GM19468 (cell line): ENCODE results near the gene TGM4.

Source experiments
- ATAC-seq: cut with Tn5 transposase; IDR thresholded peaks from one replicate; pipeline ENCODE4 v1.9.1; 2021; ENCODE audit warnings: mild to moderate bottlenecking, moderate library complexity, moderate number of reproducible peaks; ENCODE audit not compliant: unreplicated experiment; ENCODE audit errors: extremely low read depth

Gene TGM4

DNA sequence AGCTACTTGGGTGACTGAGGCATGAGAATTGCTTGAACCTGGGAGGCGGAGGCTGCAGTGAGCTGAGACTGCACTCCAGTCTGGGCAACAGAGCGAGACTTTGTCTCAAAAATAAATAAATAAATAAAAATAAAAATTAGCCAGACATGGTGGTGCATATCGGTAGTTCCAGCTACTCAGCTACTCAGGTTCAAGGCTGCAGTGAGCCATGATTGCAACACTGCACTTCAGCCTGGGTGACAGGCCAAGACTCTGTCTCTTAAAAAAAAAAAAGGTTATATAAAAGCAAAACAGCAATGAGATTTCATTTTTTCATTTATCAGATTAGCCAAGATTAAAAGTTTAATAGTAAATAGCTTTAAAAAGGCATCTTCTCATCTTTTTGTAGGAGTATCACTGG is 2.9 kb downstream of the TGM4 start:
- no peak for ATAC-seq

GRCh38 chr3:44880284-44880683 is 5.9 kb downstream of the TGM4 start:
- no peak for ATAC-seq

- no peak for ATAC-seq
Measured at GRCh38 chr3:44883213-44883955, 9.0 kb downstream of the TGM4 start.

DNA sequence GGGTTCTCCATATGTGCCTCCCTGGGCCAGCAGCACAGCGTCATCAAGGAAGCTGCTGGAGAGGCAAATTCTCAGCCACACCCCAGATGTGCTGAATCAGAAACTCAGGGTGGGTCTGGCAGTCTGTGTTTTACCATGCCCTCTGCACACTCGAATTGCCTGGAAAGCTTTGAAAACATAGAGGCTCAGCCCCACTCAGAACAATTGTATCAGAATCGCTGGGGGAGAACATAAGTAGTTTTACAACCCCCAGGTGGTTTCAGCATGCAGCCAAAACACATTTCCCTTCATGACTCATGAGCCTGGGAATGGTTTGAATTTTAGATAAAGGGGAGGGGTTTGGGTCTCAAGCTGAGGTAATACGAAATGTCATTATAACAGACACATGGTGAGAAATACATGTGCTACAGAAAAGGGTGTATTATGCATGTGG is 9.6 kb downstream of the TGM4 start:
- ATAC-seq: no peak

DNA sequence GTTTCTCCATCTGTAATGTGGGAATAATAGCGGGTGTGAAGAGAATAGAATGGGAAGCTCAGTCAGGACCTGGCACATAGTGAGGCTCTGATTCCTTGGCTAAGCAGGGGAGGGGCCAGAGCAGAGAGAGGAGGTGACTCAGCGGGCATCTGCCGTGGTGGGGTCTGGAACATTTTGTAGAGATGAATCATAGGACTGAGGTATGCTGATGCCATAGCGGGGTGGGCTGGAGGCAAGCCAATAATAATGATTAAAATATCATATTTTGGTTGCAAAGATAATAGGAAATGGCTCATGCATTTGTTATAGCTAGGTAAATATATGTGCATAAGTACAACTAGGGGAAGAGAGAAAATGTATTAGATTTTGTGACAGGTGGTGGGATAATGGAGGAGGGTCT is 11.2 kb downstream of the TGM4 start:
- ATAC-seq: no peak

DNA sequence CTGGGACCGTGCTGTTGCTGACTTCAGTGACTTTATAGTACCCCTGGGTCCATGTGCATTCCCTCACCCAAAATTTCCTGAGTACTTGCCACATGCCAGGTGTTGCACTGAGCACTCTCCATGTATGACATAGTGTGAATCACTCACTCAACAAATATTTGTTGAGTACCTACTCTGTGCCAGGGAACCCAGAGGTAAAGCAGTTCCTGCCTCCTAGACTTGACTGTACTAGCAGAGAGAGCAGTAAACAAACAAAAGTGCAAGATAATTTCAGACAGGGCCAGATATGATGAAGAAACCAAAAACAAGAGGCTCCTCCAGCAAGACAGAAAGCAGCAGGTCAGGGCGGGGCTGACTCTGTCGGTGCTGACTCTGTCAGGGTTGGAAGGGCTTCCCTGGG is 12.2 kb downstream of the TGM4 start:
- ATAC-seq: no peak

- no peak for ATAC-seq
Measured at GRCh38 chr3:44887101-44887500, 12.7 kb downstream of the TGM4 start.

GRCh38 chr3:44890258-44890657 is 15.8 kb downstream of the TGM4 start:
- no peak for ATAC-seq

GRCh38 chr3:44890852-44891251 is 16.4 kb downstream of the TGM4 start:
- no peak for ATAC-seq

DNA sequence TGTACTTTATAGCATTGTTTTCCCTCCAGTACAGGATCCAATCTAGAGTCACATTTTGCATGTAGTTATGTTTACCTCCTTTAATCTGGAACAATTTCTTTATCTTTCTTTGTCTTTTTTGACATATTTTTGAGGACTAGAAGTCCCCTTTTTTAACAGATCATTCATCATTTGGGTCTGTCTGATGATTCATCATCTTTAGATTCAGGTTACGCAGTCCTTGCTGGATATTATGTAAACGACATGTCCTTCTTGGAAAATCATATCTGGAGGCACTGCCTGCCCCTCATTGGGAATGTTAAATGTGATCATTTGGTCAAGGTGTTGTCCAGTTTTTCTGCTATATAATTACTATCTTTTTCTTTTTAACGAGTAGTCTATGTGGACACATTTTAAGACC is 18.3 kb downstream of the TGM4 start:
- ATAC-seq: no peak

GRCh38 chr3:44893097-44893496 is 18.7 kb downstream of the TGM4 start:
- no peak for ATAC-seq

GRCh38 chr3:44894485-44894884 is 20.1 kb downstream of the TGM4 start:
- ATAC-seq: no peak

- ATAC-seq: no peak
Measured at GRCh38 chr3:44896440-44896839, 22.0 kb downstream of the TGM4 start.

GRCh38 chr3:44899683-44900367 is 25.4 kb downstream of the TGM4 start:
- no peak for ATAC-seq

DNA sequence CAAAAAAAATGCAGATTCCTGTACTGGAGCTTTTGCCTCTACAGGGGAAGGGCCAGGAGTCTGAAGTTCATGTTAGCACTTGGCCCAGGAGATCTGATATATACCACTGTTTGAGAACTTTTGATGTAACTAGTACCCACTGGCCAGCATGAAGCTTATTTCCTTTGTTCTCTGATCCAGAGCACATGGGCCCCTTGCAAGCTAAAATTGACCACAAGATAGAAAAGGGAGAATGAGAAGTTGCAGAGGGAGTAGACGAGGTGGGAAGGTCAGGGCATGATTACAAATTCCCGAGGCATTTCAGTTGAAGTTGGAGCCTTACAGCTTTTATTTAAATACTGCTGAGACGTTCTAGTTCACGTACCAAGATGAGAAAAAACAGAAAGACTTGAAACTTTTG is 28.2 kb downstream of the TGM4 start:
- no peak for ATAC-seq

GRCh38 chr3:44903314-44903713 is 28.9 kb downstream of the TGM4 start:
- no peak for ATAC-seq

GRCh38 chr3:44903751-44904150 is 29.3 kb downstream of the TGM4 start:
- ATAC-seq: no peak

DNA sequence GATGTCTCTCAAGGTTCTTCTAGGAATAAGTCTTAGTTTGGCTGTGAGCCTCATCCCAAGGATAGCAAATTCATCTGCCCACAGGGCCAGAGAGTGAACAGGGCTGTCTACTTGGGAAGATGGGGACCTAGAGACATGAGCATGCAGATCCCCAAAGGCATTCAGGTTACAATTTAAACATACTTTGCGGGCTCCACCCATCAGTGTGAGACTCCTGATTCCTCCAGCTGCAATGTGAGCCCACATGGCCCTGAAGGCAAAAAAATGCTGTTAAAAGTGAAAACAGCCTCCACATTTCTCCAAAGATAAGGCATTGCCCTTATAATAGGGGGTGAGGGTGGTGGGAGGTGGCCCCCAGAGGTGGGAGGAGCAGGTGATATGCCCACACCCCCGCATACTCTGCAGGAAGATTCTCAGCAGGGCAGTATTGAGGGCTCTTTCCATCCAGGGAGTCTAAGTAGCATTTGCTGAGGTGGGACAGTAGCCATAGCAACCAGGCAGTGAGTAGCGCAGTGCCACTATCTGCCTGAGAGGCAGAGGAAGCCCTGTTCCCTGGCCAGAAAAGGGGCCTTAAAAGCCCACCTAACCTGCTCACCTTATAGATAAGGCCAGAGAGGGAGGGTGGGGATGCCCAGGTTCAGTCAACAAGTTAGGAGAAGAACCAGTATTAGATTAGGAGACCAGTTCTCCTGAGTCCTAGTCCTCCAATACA is 31.2 kb downstream of the TGM4 start:
- ATAC-seq: no peak

- no peak for ATAC-seq
Measured at GRCh38 chr3:44906997-44907396, 32.6 kb downstream of the TGM4 start.

DNA sequence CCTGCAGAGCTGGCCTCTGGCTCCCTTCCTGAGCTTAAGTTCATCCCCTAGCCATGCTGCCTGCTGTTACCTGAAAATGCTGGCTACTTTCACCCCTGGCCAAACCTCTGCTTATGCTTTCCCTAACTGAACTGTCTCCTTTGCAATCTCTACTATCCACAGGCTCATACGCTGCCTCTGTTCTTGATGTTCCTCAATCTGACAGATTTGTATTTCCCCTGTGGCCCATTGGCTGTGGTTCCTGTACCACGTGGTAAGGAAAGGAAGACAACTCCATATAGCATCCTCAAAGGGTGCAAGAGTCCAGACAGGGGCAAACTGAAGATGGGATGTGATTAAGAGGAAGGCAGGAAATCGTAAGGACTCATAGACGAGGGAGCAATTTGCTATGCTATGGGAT is 33.2 kb downstream of the TGM4 start:
- no peak for ATAC-seq

- ATAC-seq: no peak
Measured at GRCh38 chr3:44909063-44909462, 34.7 kb downstream of the TGM4 start.
